ENCODE measurements around the gene TTLL11.

- TF ChIP-seq ZNF274 (IDR thresholded peaks at IDR 0.05; ENCODE audit: borderline replicate concordance, extremely low read depth, low read length) (no peak), POLR2A (IDR thresholded peaks at IDR 0.05; ENCODE audit: control extremely low read depth in 1 of 2, low read depth in 2 of 2, low read length in 2 of 2) (no peak), CTCF (IDR thresholded peaks at IDR 0.05; ENCODE audit: control extremely low read depth in 1 of 3, insufficient read depth in 1 of 3, low read depth in 1 of 3, low read length in 3 of 3) (no peak), JUND (IDR thresholded peaks at IDR 0.05; ENCODE audit: low read length) (no peak), POLR2AphosphoS5 (IDR thresholded peaks at IDR 0.05; ENCODE audit: low read depth, low read length) (no peak), CHD2 (IDR thresholded peaks at IDR 0.05; ENCODE audit: low read length) (no peak), EP300 (IDR thresholded peaks at IDR 0.05; ENCODE audit: borderline replicate concordance in 1 of 2, low read depth in 2 of 2, low read length in 2 of 2) (no peak), SP4 (IDR thresholded peaks at IDR 0.05; ENCODE audit: low read length) (no peak), CBX5 (IDR thresholded peaks at IDR 0.05; ENCODE audit: low read depth, low read length) (no peak)
Measured at GRCh38 chr9:121997791-121998190, 95.3 kb downstream of the TTLL11 start.

Data from H1 (cell line).